NCI-H1048 (cell line): ENCODE measurements around the gene UTRN.

ENCODE experiments used
- DNase-seq: peaks from one replicate; lab custom pipeline; 2025; lab: John Stamatoyannopoulos, UW

The UTRN gene

DNA sequence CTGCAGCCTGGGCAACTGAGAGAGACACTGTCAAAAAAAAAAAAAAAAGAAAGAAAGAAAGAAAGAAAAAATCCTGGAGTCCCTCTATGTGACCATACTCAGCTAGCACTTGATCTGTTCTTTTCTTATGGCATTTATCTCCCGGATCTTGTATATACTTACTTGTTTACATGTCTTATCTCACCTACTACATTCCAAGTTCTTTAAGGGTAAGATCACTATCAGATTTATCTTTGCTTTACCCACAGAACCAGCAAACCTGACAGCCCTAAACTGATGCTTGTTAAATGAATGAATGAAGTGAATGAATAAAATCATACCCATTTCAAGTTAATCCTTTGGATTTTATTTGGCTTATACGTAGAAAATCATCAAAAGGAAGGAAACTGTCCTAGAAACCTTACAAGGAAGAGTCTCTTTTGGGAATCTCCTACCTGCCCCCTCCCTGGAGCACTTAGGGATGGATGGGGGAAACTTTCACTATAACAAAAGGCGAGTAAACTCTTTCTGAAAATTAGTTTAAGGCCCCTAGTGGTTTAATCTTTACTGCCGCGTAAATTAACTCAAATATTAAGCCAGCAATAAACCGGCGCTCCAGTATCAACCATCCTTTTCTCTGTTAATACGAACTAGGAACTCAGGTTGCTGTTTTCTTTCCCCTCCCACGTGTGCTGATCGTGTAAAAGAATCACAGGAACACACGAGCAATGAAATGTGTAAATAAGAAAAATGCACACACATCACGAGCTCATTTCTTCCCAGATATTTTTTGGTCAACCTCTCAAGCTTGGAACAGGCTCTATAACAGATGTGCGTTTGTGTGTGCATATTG lies 1.3 kb upstream of the UTRN start:
- no peak for DNase-seq

DNA sequence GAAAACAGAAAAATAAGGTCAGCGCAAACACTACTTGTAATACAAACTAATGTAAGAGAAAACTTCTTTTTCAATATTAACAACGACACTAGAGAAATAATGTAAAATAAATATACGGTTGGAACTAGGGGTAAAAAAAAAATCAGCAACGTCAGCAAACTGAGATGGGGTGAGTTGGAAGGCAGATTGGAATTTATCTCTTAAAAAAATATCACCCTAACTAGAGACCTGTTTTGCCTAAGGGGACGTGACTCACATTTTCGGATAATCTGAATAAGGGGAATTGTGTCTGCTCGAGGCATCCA lies 705 bp upstream of the UTRN start:
- no peak for DNase-seq

DNA sequence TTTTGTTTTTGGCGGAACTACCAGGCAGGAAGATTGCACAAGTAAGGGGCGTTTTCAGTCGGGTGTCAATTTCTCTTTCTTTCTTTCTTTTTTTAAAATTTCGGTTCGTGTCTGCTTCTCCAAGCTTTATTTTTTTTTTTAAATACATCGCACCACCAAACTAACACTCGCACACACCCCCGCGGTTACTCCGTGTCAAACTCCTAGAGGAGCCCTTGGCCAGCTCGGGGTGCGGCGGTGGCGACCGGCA lies 338 bp downstream of the UTRN start:
- DNase-seq = no peak

DNA sequence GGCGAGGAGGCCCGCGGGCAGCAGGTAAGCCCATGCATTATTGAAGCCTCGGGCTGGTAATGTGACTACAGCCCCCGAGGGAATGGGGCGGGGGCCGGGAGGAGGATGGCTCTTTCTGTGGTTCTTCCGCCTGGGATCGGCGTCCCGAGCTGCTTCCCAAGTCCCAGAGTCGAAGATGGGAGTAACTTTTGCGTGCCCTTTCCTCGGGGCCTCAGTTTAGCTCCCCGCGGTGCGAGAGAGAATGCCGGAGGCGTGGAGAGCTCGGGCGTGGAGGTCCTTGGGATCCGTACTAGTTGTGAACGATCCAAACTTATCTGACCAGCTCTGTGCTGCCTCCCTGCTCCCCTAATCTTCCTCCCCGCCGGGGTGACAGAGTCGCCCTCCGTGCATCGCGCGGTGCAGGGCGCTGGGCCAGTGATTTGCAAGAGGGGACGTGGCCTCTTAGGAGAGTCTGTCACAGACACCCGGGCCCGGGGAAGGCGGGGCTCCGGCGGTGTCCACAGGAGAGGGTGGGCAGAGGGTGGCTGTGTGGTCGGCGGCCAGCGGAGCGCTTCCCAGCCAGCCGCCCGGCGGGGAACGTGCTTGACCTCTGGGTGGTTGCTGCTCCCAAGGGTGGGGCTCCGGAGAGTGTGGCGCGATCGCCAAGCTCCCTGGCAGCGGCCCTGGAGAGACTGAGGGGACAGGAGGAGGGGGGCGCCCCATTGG lies 815 bp downstream of the UTRN start:
- no peak for DNase-seq

DNA sequence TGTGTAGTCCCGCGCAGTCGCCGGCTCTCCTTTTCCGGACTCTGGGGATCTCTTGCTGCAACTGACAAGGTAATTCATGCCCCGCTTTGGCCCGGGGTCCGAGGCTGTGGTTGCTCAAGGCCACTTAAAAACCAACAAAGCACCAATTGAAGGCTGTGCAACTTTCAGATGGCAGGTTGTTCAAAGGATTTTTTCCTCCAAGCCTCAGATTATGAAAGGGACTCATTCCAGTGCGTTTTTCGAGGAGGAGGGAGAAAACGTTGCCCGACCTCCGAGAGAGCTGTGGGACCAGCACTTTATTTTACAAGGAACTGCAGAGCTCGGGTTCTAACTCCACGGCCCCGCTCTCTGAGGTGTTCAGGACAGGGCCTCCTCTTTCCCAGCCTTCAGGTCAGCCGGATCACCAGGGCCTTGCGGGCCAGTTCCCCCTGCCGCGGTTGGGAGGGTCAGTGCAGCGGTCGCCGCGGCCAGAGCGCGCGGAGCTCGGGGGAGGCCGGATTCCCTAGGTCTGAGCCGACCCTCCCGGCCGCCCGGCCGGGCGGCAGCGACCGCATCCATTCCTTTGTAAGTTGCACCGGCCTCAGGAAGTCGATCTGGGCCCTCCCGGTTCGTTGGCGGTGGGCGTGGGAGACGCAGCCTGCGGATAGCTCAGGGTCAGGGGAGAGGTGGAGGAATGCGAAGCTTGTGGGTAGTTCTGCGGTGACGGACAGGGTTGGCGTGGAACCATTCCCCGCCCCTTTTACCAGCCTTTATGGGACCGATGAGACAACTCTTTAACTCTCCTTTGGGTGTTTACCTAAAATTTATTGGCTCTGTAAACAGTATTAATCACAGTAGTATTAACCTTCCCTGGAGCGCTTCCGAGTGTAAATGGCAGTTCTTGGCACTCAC lies 1.6 kb downstream of the UTRN start:
- no peak for DNase-seq

DNA sequence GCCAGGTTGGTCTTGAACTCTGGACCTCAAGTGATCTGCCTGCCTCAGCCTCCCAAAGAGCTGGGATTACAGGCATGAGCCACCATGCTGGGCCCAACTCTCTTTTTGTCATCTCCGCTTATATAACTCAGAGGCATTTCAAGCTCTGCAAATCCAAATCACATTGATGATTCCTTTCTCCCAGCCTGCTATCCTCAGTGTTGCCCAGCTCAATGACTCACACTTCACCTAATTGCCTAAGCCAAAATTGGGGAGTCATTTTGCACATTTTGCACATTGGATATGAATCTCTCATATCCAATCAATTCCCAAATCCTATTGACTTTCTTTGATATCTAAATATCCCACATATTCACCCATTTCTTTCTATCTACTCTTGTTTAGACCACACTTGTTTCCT lies 3.9 kb downstream of the UTRN start:
- DNase-seq = no peak

DNA sequence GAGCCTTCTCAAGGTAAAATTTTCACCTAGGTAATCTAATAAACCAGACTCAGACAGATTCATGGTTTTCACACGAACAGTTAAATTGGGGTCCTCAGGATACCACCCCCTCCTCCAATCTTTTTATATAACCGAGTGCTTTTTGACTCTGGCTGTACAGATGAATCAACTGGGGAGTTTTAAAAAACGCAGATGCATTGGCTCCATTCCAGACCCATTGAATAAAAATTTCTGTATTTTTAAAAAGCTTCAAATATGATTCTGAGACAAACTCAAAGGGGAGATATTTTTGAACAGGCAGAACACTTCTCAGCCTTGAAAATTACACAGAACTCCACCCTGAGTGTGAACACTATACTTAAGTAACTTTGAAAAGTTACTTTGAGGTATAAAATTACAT lies 7.2 kb downstream of the UTRN start:
- DNase-seq = no peak

DNA sequence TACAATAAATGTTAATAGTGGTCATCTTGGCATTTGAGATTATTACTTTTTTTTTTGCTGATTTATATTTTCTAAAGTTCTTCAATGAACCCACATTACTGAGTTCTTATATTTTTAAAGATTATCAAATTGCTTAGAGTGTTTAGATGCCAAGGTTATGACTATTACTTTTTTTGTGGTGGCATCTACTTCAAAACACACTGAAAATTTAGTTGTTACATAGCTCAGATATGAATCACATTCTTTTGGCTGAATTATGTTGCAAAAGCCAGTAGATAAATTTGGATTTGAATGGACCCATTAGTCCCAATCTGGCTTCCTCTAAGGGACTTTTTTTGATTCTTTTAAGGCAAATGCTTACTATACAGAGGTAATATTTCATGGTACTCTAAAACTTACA lies 8.9 kb downstream of the UTRN start:
- no peak for DNase-seq

DNA sequence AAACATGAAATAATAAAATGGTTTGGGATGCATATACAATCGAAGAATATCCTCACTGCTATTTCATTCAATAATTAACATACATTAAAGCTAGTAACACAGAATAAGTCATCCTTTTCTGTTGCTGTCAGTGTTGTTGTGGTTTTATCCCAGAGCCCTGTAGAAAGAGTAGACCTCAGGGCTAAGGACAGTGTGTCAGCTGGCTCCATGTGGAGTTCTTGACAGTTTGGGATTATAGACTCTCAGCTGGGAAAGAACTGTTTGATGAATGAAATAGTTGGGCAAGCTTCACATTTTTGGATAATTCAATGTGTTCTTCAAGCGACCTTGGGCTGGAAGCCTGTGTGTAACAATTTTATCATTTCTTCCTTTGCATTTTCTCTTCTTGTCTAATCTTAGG lies 10.1 kb downstream of the UTRN start:
- no peak for DNase-seq

DNA sequence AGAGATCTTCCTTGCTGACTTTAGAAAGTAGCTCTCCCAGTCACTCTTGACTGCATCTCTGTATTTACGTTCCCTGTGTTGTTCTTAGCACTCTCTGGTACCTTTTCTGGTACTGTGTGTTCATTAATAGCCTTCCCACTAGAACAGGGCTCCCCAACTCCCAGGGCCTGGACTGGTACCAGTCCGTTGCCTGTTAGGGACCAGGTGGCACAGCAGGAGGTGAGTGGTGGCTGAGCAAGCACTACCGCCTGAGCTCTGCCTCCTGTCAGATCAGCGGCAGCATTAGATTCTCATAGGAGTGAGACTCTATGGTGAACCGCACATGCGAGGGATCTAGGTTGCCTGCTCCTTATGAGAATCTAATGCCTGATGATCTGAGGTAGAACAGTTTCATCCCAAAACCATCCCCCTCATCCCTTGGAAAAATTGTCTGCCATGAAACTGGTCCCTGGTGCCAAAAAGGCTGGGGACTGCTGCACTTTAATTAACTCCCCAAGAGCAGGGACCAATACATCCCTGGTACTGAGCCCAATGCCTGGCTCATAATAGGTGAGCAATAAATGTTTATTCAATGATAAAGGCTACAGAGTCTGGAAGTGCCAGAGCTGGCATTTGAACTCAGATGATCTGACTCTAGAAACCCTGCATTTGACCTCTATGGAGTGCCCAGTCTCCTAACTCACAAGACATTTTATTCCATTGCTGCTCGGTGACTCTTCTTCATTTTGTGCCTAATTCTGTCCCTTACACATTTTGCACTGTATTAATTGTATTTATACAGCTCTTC lies 11.0 kb downstream of the UTRN start:
- no peak for DNase-seq

DNA sequence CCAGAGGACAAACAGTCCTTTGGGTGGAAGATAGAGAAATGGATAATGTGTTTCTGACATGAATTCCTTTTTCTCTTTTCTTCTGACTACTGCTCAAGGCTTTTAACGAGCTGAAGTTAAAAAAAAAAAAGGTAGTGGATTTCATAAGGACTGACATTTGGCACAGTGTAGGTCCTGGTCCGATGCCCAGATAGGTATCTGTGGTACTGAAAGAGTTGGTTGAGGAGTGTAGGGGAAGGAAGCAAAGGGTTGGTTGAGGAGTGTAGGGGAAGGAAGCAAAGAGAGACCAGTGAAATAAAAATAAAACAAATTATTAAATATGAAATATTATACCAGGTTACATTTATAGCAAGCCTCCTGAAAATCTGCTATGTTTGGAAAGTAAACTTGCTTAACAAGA lies 11.8 kb downstream of the UTRN start:
- no peak for DNase-seq

DNA sequence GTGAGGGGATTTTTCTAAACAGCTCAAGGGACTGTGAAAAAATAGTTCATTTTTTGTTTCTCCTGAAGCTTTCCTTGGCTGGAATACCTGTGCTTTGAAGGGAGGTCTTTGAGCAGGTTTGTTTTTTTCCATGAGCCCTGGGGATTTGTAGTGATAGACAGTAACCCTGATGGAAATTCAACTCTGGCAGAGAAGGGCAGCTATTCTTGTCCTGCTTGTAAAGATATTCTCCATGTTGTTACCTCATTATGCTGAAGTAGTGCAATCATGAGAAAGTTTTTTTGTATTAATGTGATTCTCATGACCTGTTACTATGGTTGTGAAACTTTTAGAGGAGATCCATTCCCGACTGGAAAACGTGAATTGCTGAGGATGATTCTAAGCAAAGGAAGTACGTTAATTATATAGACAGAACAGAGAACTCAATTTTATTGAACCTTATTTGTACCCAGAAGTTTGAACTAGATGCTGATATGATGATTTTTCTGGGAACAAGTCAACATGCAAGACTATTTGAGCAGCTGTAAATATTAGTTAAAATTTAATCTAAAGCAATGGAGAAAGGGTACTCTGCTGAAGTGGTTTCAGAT lies 12.5 kb downstream of the UTRN start:
- DNase-seq = no peak

DNA sequence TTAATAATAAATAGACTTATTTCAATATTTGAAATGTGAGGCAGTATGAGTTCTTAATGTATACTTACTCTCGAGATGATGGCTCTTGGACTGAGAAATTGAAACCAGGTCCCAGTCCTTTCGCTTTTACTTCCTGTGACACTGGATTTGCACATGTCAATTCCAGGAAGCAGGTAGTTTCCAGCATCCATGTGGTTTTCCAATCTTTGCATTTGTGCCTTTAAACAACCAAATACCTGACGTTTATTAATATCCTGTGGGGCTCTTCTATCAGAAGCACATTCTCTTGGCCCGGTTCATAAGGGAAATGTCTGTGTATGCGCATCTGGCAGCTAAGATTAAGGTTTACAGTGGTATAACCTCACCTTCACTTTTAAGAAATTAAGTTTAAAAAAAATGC lies 13.1 kb downstream of the UTRN start:
- no peak for DNase-seq

DNA sequence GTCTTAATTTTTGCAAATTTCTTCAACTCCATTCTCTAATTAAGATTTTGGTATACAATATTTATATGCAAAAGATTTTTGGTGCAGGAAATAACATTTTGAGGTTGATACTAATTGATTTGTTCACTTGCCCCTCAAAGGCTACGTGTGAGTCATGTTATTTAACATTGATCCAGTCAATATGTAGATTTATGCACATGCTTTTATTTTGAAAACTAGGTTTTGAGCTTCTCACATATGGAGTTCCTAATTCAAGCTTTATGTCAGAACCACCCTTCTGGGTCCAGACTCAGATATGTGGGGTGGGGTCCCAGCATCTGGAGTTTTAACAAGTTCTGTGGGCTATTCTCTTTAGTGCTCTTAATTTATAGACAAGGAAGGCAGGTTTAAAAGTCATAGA lies 13.8 kb downstream of the UTRN start:
- no peak for DNase-seq

DNA sequence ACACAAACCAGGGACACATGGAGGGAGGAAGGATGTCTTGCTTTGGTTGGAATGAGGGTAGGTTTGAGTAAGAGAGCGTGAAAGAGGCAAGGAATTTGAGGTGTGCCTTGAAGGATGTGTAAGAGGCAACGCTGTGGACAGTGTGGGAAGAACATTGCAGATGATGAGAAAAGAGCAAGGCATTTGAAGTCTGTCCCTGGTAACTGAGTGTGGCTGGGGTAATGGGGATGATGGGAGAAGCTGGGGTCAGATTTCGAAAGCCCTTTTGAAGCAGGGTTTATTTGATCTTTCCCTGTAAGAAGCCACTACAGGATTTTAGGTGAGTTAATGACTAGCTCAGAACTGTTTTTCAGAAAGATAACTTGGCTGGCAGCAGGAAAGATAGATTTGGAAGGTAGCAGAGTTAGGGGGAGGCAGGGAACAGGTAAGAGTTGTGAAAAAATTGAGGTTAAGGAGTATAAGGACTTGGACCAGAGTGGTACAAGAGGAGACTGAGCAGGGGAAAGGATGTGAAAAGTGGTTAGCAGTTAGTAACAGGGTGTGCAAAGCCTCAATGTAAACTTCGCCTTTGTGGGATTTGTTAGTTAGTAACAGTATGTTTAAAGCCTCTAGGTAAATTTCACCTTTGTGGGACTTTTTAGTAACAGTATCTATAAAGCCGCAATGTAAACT lies 17.7 kb downstream of the UTRN start:
- DNase-seq = no peak

DNA sequence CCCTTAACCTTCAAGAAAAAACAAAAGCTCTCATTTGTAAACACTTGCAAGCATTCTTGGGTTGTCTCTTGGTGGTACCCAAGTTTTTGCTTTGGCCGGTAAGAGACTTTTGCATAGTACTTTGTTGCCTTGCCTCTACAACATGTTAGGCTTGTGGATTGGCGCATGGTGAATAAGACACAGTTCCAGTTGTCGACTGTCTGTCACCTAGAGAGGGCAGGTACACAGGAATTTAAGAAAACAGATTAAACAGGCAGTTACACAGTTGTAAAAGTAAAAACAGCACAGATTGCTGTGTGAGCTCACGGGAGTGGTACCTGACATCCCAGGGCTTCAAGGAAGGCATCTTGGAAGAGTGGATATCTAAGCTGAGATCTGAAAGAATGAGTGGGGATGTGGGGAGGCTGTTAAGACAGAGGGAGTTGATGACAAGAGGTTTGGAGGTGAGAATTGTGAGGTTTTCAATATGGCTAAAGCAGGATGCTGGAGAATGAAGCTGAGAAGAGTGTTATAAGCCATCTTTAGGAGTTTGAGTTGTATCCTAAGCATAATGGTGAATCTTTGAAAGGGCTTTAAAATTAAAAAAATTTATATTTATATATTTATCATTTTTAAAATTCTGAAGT lies 19.2 kb downstream of the UTRN start:
- no peak for DNase-seq

DNA sequence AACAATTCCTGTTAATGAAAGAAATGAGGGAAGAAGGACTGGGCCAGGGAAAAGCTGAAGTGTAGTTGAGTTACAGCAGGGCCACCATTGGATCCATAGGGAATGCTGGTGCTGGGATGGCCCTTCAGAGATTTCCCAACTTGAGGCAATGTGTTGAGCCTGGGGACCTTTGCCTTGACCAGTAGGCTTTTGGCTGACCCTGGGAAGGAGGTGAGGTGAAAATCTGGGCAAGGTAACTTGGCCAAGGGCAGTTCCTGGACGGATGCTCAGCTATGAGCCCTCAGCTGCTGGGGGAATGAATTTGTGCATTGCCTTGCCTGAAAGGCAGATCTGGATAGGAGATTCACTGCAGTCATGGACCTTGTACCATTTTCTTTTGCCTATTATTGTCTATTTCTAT lies 20.4 kb downstream of the UTRN start:
- DNase-seq = no peak

DNA sequence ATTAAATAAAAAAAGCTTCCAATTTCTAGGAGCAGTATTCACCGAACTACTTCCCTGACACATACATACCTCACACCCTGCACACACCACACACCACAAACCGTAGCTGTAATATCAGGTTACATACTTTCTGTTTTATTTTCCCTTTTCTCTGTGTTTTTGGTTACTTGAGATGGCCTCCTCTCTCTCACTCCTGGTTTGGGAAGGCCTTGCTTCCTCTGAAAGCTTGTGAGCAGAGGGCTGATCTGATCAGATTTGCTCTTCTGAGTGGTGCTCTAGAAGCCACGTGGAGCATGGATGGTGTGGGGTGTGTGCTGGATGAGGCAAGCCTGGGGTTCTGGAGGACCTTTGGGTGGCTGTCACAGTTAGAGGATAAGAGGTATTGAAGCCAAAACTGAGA lies 20.9 kb downstream of the UTRN start:
- DNase-seq = no peak

DNA sequence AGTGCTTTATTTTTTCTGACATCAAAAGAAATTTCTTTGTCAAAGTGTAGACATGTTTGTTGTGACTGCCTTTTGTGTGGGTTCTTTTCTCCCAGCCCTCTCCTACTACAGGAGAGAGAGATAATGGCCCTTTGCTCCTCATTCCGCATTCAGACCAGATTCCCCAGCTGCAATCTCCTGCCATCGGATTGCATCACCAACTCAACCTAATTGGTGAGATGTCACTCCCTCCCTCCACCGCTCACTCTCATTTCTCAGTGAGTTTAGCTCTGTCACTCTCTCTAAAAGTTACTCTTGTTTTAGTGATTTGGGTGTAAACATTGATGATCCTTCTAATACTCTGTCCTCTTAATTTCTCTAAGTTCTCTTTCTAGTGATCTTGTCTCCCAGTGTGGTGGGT lies 22.7 kb downstream of the UTRN start:
- no peak for DNase-seq

DNA sequence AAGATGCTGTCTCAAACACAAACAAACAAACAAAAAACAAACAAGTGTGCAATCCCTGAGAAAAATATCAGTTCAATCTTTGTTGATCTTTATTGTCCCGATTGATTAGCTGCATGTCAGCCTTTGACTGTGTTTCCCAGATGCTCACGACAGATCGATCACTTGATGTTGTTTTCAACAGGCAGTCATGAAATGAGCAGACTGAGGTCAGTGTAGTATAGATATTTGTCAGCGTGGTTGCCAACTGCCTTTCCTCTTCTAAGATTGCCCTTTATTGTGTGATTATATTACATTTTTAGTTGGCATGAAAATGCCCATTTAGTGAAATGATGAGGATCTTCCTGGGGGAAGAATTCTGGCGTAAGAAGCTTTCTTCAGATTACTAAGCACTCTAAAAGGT lies 25.6 kb downstream of the UTRN start:
- DNase-seq = no peak

DNA sequence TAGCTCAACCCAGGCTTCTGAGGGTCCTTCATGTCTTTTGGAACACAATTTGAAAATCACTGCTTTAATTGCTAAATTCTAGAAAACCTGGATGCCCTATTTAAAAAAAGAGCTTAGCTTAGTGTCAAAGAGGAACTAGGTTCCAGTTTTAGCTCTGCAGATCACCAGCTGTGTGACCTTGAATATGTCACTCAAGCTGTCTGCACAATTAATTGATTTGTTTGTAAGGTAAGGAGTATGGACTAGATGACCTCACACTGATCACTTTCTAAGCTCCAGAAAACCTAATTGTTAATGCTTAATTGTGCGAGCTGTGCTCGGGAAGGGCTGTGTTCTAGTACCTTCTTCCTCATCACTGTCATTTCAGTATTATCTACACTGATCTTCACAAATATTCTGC lies 26.2 kb downstream of the UTRN start:
- DNase-seq = no peak
